ENCODE data around the gene TRIP12. TPM values are rescaled to one million over a fixed set of nuclear protein-coding genes. Genes with fewer than 3 reads are reported as not detected.
"Not testable (repeated sequence)": the region's sequence is repeated elsewhere in the genome, so short reads cannot be mapped to it uniquely, and the experiment has no call there.

Gene TRIP12
- total RNA-seq, 2 experiments from 2014 or later: 151 to 178 TPM

GRCh38 chr2:229794636-229795035 lies 127.2 kb downstream of the TRIP12 start:
- Mint-ChIP-seq H3K4me1 (ENCODE audit: low read depth) (no peaks in the 10 kb centered on the region), H3K9me3 (no peaks in the 10 kb centered on the region), H3K36me3 (ENCODE audit: low read depth) (peaks cover 93% of the 10 kb centered on the region), H3K27ac (no peak overlapping the region), H3K4me3 (no peak overlapping the region), H3K27me3 (no peaks in the 10 kb centered on the region)
- ATAC-seq (ENCODE audit: poor library complexity) (no peak), DNase-seq (no peak)
- TF ChIP-seq CTCF (IDR thresholded peaks at IDR 0.05): no peak
- Histone ChIP-seq H3K4me1 (ENCODE audit: insufficient read depth, low read length) (no peaks in the 10 kb centered on the region), H3K9me3 (ENCODE audit: control insufficient read depth in 1 of 2, insufficient read depth in 1 of 2, low read length in 2 of 2) (no peaks in the 10 kb centered on the region), H3K27ac (ENCODE audit: low read depth in 1 of 2, low read length in 2 of 2) (no peak overlapping the region), H3K36me3 (ENCODE audit: insufficient read depth, low read length) (peaks cover 95% of the 10 kb centered on the region), H3K27me3 (ENCODE audit: control insufficient read depth in 1 of 2, insufficient read depth in 2 of 2, low read length in 2 of 2) (no peaks in the 10 kb centered on the region), H3K4me3 (ENCODE audit: low read length) (no peak overlapping the region)
- POLR2A ChIA-PET: no interaction called here
- intact Hi-C loops (cut with DNase I, micrococcal nuclease): no loop called here
- CTCF ChIA-PET: interaction anchor here (2.2 kb wide), 1 partner anchor 13 kb away, joined by 6 read pairs; no protein-coding TSS in a partner anchor

GRCh38 chr2:229786289-229786688 lies 135.5 kb downstream of the TRIP12 start:
- H3K4me3 ChIP-seq (ENCODE audit: low read length); H3K27ac ChIP-seq (ENCODE audit: low read depth in 1 of 2, low read length in 2 of 2); H3K27me3 ChIP-seq (ENCODE audit: control insufficient read depth in 1 of 2, insufficient read depth in 2 of 2, low read length in 2 of 2); H3K4me1 ChIP-seq (ENCODE audit: insufficient read depth, low read length); H3K9me3 Mint-ChIP-seq; H3K27me3 Mint-ChIP-seq; H3K4me3 Mint-ChIP-seq; H3K9me3 ChIP-seq (ENCODE audit: control insufficient read depth in 1 of 2, insufficient read depth in 1 of 2, low read length in 2 of 2); DNase-seq; ATAC-seq (ENCODE audit: poor library complexity); H3K4me1 Mint-ChIP-seq (ENCODE audit: low read depth): not testable (repeated sequence)
- intact Hi-C loops (cut with DNase I, micrococcal nuclease): loop anchor here in 1 of 2 experiments (10.0 kb wide), 1 partner anchor 279 kb away; the partner anchor contains the start of gene SLC16A14
- POLR2A ChIA-PET: interaction anchor here (1.5 kb wide), 1 partner anchor 136 kb away, joined by 4 read pairs; the partner anchor contains the start of genes FBXO36 and TRIP12
- CTCF ChIA-PET: interaction anchor here (0.7 to 1.3 kb wide), 2 partner anchors 15 to 33 kb away, joined by 3 to 4 read pairs; no protein-coding TSS in a partner anchor
- Mint-ChIP-seq H3K27ac (peak overlapping the region; percentile 57), H3K36me3 (ENCODE audit: low read depth) (peaks cover 77% of the 10 kb centered on the region)
- H3K36me3 ChIP-seq (ENCODE audit: insufficient read depth, low read length): peaks cover 70% of the 10 kb centered on the region

- Mint-ChIP-seq H3K4me3 (no peak overlapping the region), H3K27me3 (no peaks in the 10 kb centered on the region), H3K27ac (peak overlapping the region; percentile 45), H3K4me1 (ENCODE audit: low read depth) (peaks cover 13% of the 10 kb centered on the region), H3K36me3 (ENCODE audit: low read depth) (peaks cover 75% of the 10 kb centered on the region), H3K9me3 (no peaks in the 10 kb centered on the region)
- no peak overlapping the region for H3K4me3 ChIP-seq (ENCODE audit: low read length)
- H3K9me3 ChIP-seq (ENCODE audit: control insufficient read depth in 1 of 2, insufficient read depth in 1 of 2, low read length in 2 of 2): no peaks in the 10 kb centered on the region
- POLR2A ChIA-PET: no interaction called here
- CTCF ChIA-PET: no interaction called here
- H3K4me1 ChIP-seq (ENCODE audit: insufficient read depth, low read length): no peaks in the 10 kb centered on the region
- H3K36me3 ChIP-seq (ENCODE audit: insufficient read depth, low read length): peaks cover 64% of the 10 kb centered on the region
- H3K27ac ChIP-seq (ENCODE audit: low read depth in 1 of 2, low read length in 2 of 2): no peak overlapping the region
- ATAC-seq (ENCODE audit: poor library complexity) (no peak), DNase-seq (no peak)
- no peaks in the 10 kb centered on the region for H3K27me3 ChIP-seq (ENCODE audit: control insufficient read depth in 1 of 2, insufficient read depth in 2 of 2, low read length in 2 of 2)
- intact Hi-C loops (cut with DNase I, micrococcal nuclease): loop anchor here (5.0 to 10.0 kb wide), 2 partner anchors 280 to 283 kb away; partner anchors contain the start of gene SLC16A14 (in 2 of the 2)
- TF ChIP-seq CTCF (IDR thresholded peaks at IDR 0.05): no peak
Observed at GRCh38 chr2:229784791-229785190, 137.0 kb downstream of the TRIP12 start.
